DMS153 treated with DMSO at 0.1 percent for 48 hours (cell line): ENCODE results near the gene TRABD.

Experiments
- DNase-seq: peaks from one replicate; lab custom pipeline; 2025; ENCODE audit not compliant: unreplicated experiment; lab: John Stamatoyannopoulos, UW

Gene TRABD

GRCh38 chr22:50184902-50185374 lies 775 bp upstream of the TRABD start:
- no peak for DNase-seq

- no peak for DNase-seq
Measured at GRCh38 chr22:50186181-50186714, 535 bp downstream of the TRABD start.

GRCh38 chr22:50186761-50187523 lies 1.2 kb downstream of the TRABD start:
- DNase-seq: no peak

GRCh38 chr22:50188356-50188755 lies 2.6 kb downstream of the TRABD start:
- DNase-seq: no peak

GRCh38 chr22:50189184-50189848 lies 3.6 kb downstream of the TRABD start:
- no peak for DNase-seq

- DNase-seq: no peak
Measured at GRCh38 chr22:50189849-50190181, 4.1 kb downstream of the TRABD start.

- DNase-seq: peak; percentile 45
Measured at GRCh38 chr22:50190182-50190940, 4.6 kb downstream of the TRABD start.

GRCh38 chr22:50190941-50191741 lies 5.4 kb downstream of the TRABD start:
- no peak for DNase-seq

- DNase-seq: no peak
Measured at GRCh38 chr22:50192436-50193204, 6.9 kb downstream of the TRABD start.

GRCh38 chr22:50193621-50194020 lies 7.9 kb downstream of the TRABD start:
- no peak for DNase-seq

GRCh38 chr22:50194037-50194805 lies 8.5 kb downstream of the TRABD start:
- DNase-seq: no peak

- DNase-seq: no peak
Measured at GRCh38 chr22:50196256-50196655, 10.5 kb downstream of the TRABD start.

GRCh38 chr22:50197000-50197800 lies 11.5 kb downstream of the TRABD start:
- no peak for DNase-seq

- no peak for DNase-seq
Measured at GRCh38 chr22:50197856-50198623, 12.3 kb downstream of the TRABD start.

- DNase-seq: no peak
Measured at GRCh38 chr22:50198624-50199017, 12.9 kb downstream of the TRABD start.

- DNase-seq: no peak
Measured at GRCh38 chr22:50199251-50199721, 13.6 kb downstream of the TRABD start.

GRCh38 chr22:50199829-50200460 lies 14.2 kb downstream of the TRABD start:
- no peak for DNase-seq
